GM12872 (cell line): ENCODE data around the gene CHRNA4.

Experiments
- TF ChIP-seq, protein P1 (sequence below): IDR thresholded peaks from 3 replicates; pipeline ENCODE4 v1.5.1; 2011; ENCODE audit warnings: low read depth, mild to moderate bottlenecking, low read length, moderate library complexity; ENCODE audit not compliant: insufficient read depth

Gene CHRNA4

DNA sequence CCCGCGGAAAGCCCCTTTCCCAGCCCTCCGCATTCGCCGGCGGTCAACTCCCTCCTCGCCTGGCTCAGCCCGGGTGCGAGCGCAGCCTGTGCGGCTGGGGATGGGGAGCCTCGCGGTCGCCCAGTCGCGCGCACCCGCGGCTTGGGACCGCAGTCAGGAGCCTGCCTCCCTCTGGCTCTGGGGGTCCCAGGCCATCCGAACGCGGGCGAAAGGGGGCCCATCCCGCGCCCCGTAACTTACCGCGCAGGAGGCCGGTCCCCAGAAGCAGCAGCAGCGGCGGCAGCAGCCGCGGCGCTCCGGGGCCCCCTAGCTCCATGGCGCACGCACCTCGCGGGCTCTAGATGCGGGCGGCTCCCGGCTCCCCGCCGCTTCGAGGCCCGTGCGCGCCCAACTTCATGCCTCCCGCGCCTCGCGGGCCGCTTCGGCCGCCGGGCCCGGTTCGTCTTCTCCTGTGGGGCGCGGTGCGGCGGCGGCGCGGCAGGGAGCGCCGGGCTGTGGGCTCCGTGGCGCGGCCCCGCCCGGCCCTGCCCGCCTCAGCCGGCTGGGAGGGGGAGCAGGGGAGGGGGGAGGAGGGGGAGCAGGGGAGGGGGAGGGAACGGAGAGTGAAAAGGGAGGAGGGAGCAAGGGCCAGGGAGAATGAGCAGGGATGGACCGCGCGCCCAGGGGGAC is at the start of gene CHRNA4:
CHRNA4 (minus strand) TSS at position 500 of the 669 bp plus-strand sequence; CDS start at position 316, 184 bp downstream.
- TF ChIP-seq, protein P1, sequence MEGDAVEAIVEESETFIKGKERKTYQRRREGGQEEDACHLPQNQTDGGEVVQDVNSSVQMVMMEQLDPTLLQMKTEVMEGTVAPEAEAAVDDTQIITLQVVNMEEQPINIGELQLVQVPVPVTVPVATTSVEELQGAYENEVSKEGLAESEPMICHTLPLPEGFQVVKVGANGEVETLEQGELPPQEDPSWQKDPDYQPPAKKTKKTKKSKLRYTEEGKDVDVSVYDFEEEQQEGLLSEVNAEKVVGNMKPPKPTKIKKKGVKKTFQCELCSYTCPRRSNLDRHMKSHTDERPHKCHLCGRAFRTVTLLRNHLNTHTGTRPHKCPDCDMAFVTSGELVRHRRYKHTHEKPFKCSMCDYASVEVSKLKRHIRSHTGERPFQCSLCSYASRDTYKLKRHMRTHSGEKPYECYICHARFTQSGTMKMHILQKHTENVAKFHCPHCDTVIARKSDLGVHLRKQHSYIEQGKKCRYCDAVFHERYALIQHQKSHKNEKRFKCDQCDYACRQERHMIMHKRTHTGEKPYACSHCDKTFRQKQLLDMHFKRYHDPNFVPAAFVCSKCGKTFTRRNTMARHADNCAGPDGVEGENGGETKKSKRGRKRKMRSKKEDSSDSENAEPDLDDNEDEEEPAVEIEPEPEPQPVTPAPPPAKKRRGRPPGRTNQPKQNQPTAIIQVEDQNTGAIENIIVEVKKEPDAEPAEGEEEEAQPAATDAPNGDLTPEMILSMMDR, result no peak

DNA sequence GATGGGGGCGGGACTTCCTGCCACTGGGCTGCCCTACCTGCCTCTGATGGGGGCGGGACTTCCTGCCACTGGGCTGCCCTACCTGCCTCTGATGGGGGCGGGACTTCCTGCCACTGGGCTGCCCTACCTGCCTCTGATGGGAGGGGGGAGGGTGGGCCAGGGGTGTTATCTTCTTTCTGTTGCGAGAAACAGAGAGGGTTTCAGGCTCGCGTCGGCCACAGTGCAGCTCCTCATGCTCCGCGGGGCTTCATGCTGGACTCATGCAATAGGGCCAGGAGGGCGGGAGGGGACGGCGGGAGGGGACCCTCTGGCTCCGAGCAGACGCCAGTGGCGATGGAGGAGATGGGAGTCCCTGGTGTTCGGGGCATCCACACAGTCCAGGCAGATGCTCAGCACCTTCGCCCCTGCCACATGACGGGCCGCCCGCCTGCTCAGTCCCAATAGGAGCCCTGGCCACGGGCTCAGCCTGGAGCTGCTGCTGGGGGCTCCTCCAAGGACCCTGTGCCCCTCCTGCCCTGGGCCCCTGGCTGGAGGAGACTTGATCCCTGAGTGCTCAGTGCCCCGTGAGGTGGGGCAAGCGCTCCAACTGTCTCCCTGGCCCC is 48.8 kb upstream of the CHRNA4 start:
- TF ChIP-seq, protein P1, result no peak

DNA sequence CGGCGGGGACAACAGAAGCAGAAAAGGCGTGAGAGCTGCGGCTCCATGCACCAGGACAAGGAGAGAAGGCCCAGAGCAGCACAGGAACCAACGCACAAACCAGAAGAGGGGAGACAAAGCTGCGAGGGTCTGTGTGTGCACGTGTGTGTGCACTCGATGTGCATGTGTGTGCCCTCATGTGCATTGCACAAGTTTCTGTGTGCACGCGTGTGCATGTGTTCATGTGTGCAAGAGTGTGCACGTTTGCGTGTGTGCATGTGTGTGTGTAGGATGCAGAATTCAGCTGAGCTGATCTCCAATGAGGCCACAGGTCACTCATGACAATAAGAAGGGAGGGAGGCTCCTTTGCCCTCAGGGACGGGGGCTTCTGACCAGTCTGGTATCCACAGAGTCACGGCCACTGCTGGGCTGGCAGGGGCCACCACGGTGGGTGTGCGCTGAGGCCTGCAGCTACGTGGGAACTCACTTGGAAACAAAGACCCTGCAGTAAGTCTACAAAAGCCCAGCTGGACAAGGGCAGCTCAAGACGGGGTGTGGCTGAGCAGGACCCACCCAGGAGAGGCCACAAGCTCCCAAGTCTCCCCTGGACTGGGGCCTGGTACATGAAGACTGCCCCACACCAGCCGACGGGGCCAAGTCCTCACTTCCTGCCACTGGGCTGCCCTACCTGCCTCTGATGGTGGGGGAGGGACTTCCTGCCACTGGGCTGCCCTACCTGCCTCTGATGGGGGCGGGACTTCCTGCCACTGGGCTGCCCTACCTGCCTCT is 48.1 kb upstream of the CHRNA4 start:
- TF ChIP-seq, protein P1, result no peak

DNA sequence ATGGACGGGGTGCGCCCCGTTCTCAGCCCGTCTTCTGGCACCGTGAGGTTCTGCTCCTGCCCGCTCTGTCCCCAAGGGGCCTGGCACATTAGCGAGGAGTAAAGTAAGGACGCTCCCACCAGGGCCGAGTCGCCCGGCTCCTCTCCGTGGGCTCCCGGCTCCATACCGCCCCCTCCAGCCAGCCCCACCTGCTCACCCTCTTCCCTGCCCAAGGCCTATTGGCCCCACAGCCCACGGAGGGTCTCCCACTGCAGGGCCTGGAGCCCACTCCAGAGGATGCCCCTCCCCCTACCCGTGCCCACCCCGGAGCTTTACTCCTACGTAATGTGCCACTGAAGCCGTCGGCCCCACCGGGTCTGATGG is 47.5 kb upstream of the CHRNA4 start:
- TF ChIP-seq, protein P1, result no peak

DNA sequence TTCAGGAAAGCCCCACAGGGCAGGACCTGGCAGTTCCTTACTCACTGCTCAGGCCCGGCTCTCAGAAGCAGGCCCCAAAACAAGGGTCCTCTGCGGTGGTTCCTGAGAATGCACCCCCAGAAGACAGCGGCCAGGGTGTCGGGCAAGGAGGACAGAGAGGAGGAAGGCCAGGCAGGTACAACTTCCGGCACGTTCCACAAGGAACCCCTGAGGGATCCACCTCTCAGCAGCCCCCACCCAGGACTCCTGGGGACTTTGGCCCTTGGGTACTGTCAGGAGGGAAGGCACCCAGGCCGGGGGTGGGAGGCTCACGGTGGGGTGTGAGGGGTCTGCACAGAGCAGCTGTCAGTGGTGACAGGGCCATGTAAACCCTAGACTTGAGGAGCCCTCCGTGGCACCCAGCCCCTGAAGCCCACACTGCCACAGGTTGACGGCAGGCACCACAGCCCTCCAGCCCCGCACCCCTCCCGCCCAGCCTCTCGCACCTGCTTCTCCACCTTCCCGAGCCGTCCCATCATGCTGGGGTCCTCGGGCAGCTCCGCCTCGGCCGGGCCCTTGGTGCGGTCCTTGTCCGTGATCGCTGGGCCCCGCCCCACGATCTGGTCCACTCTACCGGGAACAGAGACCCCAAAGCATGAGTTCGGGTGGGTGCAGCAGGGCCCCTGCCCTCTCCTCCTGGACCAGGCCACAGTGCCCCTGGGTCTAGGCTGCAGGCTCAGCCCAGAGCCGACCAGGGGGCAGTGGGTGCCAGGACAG is 47.0 kb upstream of the CHRNA4 start:
- TF ChIP-seq, protein P1, result no peak

DNA sequence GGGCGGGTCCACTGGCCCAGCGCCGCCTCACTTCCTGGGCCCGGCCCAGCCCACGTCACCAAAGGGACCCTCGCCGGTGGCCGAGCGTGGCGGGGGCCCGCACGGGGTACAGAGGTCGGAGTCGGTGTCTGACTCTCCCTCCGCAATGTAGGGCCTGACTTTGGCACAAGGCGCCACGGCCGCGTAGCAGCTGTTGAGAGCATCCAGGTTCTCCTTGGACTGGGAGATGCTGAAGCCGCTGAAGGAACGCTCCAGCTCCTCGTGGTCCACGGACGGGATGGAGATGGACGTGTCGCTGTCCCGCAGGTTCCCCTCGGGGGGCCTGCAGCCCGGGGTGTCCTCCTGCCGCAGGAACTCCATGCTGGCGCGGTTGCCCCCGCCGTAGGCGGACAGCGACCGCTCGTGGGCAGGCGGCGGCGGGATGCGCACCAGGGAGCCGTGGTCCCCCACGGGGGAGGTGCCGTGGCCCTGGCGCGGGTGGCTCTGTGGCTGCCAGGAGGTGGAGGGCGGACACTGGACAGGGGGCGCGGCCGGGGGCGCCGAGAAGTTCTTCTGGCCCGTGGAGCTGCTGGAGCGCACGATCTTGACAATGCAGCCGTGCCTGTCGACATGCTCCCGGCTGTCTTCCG is 45.6 kb upstream of the CHRNA4 start:
- TF ChIP-seq, protein P1, result no peak
